ENCODE data around the gene SFPQ. TPM values are rescaled to one million over a fixed set of nuclear protein-coding genes. Genes with fewer than 3 reads are reported as not detected.

Gene SFPQ
- total RNA-seq, 1 experiment from 2014 or later = 691 TPM

DNA sequence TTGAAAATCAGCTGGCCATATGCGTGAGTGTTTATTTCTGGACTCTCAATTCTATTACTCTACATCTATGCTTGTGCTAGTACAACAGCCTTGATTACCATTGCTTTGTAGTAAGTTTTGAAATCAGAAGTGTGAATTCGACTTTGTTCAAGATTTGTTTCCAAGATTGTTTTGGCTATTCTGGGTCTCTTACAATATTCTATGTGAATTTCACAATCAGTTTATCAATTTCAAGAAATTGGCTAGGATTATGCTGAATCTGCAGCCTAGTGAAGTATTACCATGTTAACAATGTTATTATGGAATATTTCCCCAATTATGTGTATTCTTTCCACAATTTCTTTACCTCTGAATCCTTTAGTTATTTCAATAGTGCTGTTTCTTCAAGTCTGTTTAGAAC lies 19.5 kb downstream of the SFPQ start:
- Histone ChIP-seq H3K9me3 (ENCODE audit: low read depth, low read length, poor library complexity, severe bottlenecking) (no peaks in the 10 kb centered on the region), H3K36me3 (ENCODE audit: insufficient read depth, low read length, poor library complexity, severe bottlenecking) (peaks cover 38% of the 10 kb centered on the region), H3K27ac (ENCODE audit: low read depth, low read length, poor library complexity, severe bottlenecking) (no peak overlapping the region), H3K4me1 (ENCODE audit: insufficient read depth, low read length, poor library complexity, severe bottlenecking) (no peaks in the 10 kb centered on the region), H3K4me3 (ENCODE audit: low read depth, low read length, poor library complexity, severe bottlenecking) (no peak overlapping the region), H3K27me3 (replicated peaks; ENCODE audit: insufficient read depth, low read depth, low read length, poor library complexity) (no peaks in the 10 kb centered on the region)
- ChIA-PET CTCF (no interaction called here), POLR2A (ENCODE audit: low non-redundant PET) (no interaction called here)
- TF ChIP-seq, protein P1, sequence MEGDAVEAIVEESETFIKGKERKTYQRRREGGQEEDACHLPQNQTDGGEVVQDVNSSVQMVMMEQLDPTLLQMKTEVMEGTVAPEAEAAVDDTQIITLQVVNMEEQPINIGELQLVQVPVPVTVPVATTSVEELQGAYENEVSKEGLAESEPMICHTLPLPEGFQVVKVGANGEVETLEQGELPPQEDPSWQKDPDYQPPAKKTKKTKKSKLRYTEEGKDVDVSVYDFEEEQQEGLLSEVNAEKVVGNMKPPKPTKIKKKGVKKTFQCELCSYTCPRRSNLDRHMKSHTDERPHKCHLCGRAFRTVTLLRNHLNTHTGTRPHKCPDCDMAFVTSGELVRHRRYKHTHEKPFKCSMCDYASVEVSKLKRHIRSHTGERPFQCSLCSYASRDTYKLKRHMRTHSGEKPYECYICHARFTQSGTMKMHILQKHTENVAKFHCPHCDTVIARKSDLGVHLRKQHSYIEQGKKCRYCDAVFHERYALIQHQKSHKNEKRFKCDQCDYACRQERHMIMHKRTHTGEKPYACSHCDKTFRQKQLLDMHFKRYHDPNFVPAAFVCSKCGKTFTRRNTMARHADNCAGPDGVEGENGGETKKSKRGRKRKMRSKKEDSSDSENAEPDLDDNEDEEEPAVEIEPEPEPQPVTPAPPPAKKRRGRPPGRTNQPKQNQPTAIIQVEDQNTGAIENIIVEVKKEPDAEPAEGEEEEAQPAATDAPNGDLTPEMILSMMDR (conservative IDR thresholded peaks at IDR 0.05; ENCODE audit: low read depth, low read length) = no peak
- TF ChIP-seq EZH2 (IDR thresholded peaks at IDR 0.05; ENCODE audit: borderline replicate concordance, low read depth, low read length, poor library complexity, severe bottlenecking) = no peak
- intact Hi-C loops (cut with micrococcal nuclease; ENCODE audit: unreplicated experiment) = no loop called here
- DNase-seq (ENCODE audit: low spot score) = no peak
- no TSS peak for BruUV-seq (replicated peaks)

DNA sequence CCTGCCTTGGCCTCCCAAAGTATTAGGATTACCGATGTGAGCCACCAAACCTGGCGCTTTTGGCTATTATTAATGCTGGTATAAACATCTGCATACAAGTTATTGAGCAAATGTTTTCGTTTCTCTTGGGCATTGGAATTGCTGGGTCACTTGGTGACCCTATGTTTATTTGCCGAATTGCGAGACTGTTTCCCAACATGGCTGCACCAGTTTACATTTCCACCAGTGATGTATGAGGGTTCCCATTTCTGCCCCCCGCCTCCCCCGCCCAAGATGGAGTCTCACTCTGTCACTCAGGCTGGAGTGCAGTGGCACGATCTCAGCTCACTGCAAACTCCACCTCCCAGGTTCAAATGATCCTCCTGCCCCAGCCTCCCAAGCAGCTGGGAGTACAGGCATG lies 20.9 kb downstream of the SFPQ start:
- Histone ChIP-seq H3K9me3 (ENCODE audit: low read depth, low read length, poor library complexity, severe bottlenecking) (no peaks in the 10 kb centered on the region), H3K4me1 (ENCODE audit: insufficient read depth, low read length, poor library complexity, severe bottlenecking) (no peaks in the 10 kb centered on the region), H3K4me3 (ENCODE audit: low read depth, low read length, poor library complexity, severe bottlenecking) (no peak overlapping the region), H3K27ac (ENCODE audit: low read depth, low read length, poor library complexity, severe bottlenecking) (no peak overlapping the region), H3K27me3 (replicated peaks; ENCODE audit: insufficient read depth, low read depth, low read length, poor library complexity) (no peaks in the 10 kb centered on the region), H3K36me3 (ENCODE audit: insufficient read depth, low read length, poor library complexity, severe bottlenecking) (peaks cover 23% of the 10 kb centered on the region)
- ChIA-PET CTCF (no interaction called here), POLR2A (ENCODE audit: low non-redundant PET) (interaction anchor here (0.6 kb wide), 1 partner anchor 11 kb away, joined by 4 read pairs; no protein-coding TSS in a partner anchor)
- no peak for DNase-seq (ENCODE audit: low spot score)
- intact Hi-C loops (cut with micrococcal nuclease; ENCODE audit: unreplicated experiment) = no loop called here
- no peak for TF ChIP-seq EZH2 (IDR thresholded peaks at IDR 0.05; ENCODE audit: borderline replicate concordance, low read depth, low read length, poor library complexity, severe bottlenecking)
- TF ChIP-seq, protein P1 (conservative IDR thresholded peaks at IDR 0.05; ENCODE audit: low read depth, low read length) = no peak
- BruUV-seq (replicated peaks) = no TSS peak

DNA sequence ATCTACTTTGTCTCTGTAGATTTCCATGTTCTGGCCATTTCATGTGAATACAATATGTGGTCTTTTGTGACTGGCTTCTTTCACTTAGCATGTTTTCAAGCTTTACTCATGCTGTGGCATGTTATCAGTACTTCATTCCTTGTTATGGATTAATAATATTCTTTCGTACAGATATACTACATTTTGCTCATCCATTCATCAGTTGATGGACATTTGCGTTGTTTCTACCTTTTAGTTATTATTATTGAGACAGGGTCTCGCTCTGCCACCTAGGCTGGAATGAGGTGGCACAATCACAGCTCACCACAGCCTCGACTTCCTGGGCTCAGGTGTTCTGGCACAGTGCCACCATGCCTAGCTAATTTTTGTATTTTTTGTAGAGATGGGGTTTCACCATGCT lies 21.4 kb downstream of the SFPQ start:
- peaks cover 19% of the 10 kb centered on the region for H3K36me3 ChIP-seq (ENCODE audit: insufficient read depth, low read length, poor library complexity, severe bottlenecking)
- H3K27ac ChIP-seq (ENCODE audit: low read depth, low read length, poor library complexity, severe bottlenecking) = no peak overlapping the region
- no TSS peak for BruUV-seq (replicated peaks)
- intact Hi-C loops (cut with micrococcal nuclease; ENCODE audit: unreplicated experiment) = no loop called here
- POLR2A ChIA-PET (ENCODE audit: low non-redundant PET) = interaction anchor here (0.6 kb wide), 1 partner anchor 11 kb away, joined by 4 read pairs; no protein-coding TSS in a partner anchor
- DNase-seq (ENCODE audit: low spot score) = no peak
- H3K9me3 ChIP-seq (ENCODE audit: low read depth, low read length, poor library complexity, severe bottlenecking) = no peaks in the 10 kb centered on the region
- no peaks in the 10 kb centered on the region for H3K4me1 ChIP-seq (ENCODE audit: insufficient read depth, low read length, poor library complexity, severe bottlenecking)
- no peak overlapping the region for H3K4me3 ChIP-seq (ENCODE audit: low read depth, low read length, poor library complexity, severe bottlenecking)
- H3K27me3 ChIP-seq (replicated peaks; ENCODE audit: insufficient read depth, low read depth, low read length, poor library complexity) = no peaks in the 10 kb centered on the region
- no peak for TF ChIP-seq EZH2 (IDR thresholded peaks at IDR 0.05; ENCODE audit: borderline replicate concordance, low read depth, low read length, poor library complexity, severe bottlenecking)
- TF ChIP-seq, protein P1 (conservative IDR thresholded peaks at IDR 0.05; ENCODE audit: low read depth, low read length) = no peak
- CTCF ChIA-PET = no interaction called here

All from A673 (cell line).